H1 (cell line): ENCODE data around the gene MACROH2A1. TPM values are rescaled to one million over a fixed set of nuclear protein-coding genes. Genes with fewer than 3 reads are reported as not detected.

ENCODE experiments used
- BRCA1 ChIP-seq: IDR thresholded peaks from 2 replicates; pipeline ENCODE4 v1.6.1; 2012; ENCODE audit warnings: low read depth, low read length, improper control_type of control experiment
- CHD2 ChIP-seq: IDR thresholded peaks from 2 replicates; pipeline ENCODE4 v1.6.1; 2012; ENCODE audit warnings: low read length, improper control_type of control experiment
- E2F6 ChIP-seq: IDR thresholded peaks from 2 replicates; pipeline ENCODE4 v1.6.1; 2012; ENCODE audit warnings: inconsistent platforms
- JUN ChIP-seq: IDR thresholded peaks from 2 replicates; pipeline ENCODE4 v1.6.1; 2011; ENCODE audit warnings: low read depth, mild to moderate bottlenecking, improper control_type of control experiment, low read length
- SIRT6 ChIP-seq: IDR thresholded peaks from one replicate; pipeline ENCODE4 v1.7.1; 2012; ENCODE audit warnings: low read length, inconsistent platforms
- SP1 ChIP-seq: IDR thresholded peaks from 2 replicates; pipeline ENCODE4 v1.6.1; 2011; ENCODE audit warnings: low read depth, low read length
- SUZ12 ChIP-seq: fragments of 200-600 bp; sonication (generic); IDR thresholded peaks from 2 replicates; pipeline ENCODE4 v1.6.1; 2012; ENCODE audit warnings: mild to moderate bottlenecking, inconsistent platforms, low read length, moderate library complexity, mixed read lengths
- TAF7 ChIP-seq: optimal IDR thresholded peaks from 2 replicates; pipeline ENCODE3; 2011; ENCODE audit warnings: low read depth, mild to moderate bottlenecking, inconsistent platforms, low read length, moderate library complexity, borderline replicate concordance
- ZNF274 ChIP-seq: IDR thresholded peaks from 2 replicates; pipeline ENCODE4 v1.7.0; 2012; ENCODE audit warnings: low read length, borderline replicate concordance; ENCODE audit errors: extremely low read depth
- polyA plus RNA-seq, 7 experiments: library from polyadenylated mRNA; depleted of rRNA in 3 of 7; stranded (reverse) in 5 of 7; unstranded in 2 of 7; fragments of >200 nt in 5 of 7; fragments of 200-250 nt in 2 of 7; gene quantifications; 1 replicate in 5 of 7; 2 replicates in 1 of 7; 4 replicates in 1 of 7; pipeline versions ENCODE4 v1.2.1 to v1.2.3, GENCODE V29; 2011 to 2013; ENCODE audit warnings: missing spikeins in 2 of 7, mixed read lengths in 2 of 7
- total RNA-seq: library from RNA; stranded (reverse); fragmentation: NEBNext Ultra II Directional; extraction: Animal tissue kit (Norgen Biotek cat#: 25700); gene quantifications from 2 replicates; pipeline ENCODE4 v1.2.1, GENCODE V29; 2021

MACROH2A1 gene
- total and polyA plus RNA-seq, 2 of the 8 experiments (the other 6 are each of a cell fraction or from before 2014, with no cell fraction given): 60.0 to 92.3 TPM

- TF ChIP-seq SP1 (no peak), SUZ12 (no peak), CHD2 (no peak), ZNF274 (no peak), SIRT6 (no peak), TAF7 (no peak), BRCA1 (no peak), E2F6 (no peak), JUN (no peak)
Measured at GRCh38 chr5:135393229-135393628, 5.8 kb downstream of the MACROH2A1 start (continued).
